GM20000 (cell line): Measurements from ENCODE around the gene PRKN.

Experiments used
- DNase-seq: peaks from one replicate; pipeline ENCODE4 v3.0.0; 2012; ENCODE audit warnings: low spot score
- TF ChIP-seq, protein P1 (sequence below): IDR thresholded peaks from 2 replicates; pipeline ENCODE4 v1.5.1; 2012; ENCODE audit warnings: mild to moderate bottlenecking, control low read depth; ENCODE audit errors: extremely low read depth, missing control alignments

The PRKN gene

DNA sequence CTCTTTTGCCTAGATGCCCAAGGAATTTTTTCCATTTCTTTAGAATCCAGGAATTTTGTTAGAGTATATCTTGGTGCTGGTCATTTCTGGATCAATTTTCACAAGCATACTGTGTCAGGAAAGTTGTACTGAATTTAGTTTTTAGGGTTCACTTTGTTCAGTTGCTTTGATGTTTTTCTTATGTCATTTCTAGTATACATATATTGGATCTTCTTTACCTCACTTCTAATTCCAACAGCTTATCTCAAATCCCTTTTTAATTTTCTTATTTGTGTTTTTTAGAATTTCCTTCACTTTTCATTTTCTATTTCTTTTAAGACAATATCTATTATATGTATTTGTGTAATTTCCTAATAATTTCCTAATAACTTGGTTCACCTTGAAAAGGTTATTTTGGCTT, 1172.7 kb downstream of the PRKN start:
- TF ChIP-seq, protein P1, sequence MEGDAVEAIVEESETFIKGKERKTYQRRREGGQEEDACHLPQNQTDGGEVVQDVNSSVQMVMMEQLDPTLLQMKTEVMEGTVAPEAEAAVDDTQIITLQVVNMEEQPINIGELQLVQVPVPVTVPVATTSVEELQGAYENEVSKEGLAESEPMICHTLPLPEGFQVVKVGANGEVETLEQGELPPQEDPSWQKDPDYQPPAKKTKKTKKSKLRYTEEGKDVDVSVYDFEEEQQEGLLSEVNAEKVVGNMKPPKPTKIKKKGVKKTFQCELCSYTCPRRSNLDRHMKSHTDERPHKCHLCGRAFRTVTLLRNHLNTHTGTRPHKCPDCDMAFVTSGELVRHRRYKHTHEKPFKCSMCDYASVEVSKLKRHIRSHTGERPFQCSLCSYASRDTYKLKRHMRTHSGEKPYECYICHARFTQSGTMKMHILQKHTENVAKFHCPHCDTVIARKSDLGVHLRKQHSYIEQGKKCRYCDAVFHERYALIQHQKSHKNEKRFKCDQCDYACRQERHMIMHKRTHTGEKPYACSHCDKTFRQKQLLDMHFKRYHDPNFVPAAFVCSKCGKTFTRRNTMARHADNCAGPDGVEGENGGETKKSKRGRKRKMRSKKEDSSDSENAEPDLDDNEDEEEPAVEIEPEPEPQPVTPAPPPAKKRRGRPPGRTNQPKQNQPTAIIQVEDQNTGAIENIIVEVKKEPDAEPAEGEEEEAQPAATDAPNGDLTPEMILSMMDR: no peak
- DNase-seq: no peak

DNA sequence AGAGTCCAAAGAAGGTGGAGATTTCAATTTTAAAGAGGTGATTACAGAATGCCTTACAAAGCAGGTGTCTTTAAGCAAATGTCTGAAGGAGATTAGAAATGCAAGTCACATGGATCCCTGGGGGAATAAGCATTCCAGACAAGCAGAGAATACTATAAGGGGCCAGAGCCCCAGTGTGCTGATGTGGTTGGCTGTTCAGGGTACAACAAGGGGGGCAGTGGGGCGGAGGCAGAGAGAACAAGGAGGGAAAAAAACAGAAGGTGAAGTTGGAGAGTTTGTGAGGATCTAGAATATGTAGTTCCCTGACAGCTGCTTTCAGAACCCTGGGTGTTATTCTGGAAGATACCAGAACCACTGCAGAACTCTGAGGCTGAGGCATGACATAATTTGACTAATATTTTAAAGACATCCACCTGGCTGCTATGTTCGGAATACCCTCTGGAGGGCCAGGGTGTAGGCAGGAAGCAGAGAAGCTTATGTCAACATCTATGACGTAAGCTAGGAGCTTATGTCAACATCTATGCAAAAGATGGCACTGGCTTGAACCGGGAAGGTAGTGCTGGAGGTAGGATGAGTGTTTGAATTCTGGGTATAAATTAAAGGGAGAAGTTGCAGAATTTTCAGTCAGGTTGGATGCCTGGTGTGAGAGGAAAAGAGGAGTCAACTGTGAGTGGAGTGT, 1177.5 kb downstream of the PRKN start:
- no peak for DNase-seq
- TF ChIP-seq, protein P1: no peak

DNA sequence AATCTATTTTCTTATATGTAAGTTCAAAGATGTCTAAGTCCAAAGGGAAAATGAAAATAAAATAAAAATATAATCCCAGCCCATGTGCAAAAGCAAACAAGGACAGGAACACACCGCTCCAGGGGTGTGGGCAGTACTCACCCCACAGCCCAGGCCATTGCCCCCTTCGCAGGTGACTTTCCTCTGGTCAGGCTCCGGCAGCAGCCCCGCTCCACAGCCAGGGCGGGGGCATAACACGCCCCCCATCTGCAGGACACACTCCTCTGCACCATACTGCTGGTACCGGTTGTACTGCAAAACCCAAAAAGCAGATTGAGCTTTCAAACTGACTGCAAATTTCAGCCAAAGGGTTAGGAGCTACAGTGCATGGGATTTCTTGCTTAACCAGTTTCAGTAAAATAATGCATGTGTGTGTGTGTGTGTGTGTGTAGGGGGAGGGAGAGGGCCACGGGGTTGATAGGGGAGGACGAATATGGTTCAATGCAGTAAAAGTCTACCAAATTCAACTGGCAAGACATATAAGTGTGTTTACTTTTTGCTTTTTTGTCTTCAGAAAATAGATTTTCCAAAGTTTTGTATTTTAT, 1178.8 kb downstream of the PRKN start:
- TF ChIP-seq, protein P1: no peak
- no peak for DNase-seq

DNA sequence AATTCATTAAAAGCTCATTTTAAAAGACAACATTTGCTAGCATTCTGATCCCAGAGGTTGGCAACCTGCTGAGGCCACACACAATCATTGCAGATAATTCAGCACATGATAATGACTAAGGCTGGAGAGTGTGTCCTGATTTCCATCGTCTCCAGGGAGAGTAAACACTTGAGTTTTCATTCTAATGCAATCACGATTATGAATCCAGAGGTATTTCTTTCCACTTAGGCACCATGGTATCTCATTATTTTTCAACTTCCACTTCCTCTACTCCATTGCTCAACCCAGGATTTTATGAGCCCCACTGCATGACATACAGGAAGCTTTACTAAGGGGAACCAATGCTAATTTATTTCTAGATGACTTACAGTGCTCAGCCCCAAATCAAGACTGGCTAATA, 1179.9 kb downstream of the PRKN start:
- TF ChIP-seq, protein P1: no peak
- DNase-seq: no peak

DNA sequence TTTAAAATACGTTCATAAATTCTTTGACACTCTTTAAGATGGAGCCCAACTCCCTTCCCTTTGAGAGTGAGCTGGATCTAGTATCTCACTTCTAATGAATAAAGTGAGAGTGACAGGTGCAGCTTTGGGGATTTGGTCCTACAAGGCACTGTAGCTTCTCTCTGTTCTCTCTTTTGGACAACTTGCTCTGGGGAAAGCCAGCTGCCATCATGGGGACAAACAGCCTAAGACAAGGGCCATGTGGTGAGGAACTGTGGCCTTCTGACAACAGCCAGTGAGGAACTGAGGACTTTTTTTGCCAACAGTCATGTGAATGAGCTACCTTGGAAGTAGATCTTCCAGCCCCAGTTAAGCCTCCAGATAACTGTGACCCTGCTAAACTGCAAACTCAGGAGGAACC, 1180.9 kb downstream of the PRKN start:
- TF ChIP-seq, protein P1: no peak
- no peak for DNase-seq

DNA sequence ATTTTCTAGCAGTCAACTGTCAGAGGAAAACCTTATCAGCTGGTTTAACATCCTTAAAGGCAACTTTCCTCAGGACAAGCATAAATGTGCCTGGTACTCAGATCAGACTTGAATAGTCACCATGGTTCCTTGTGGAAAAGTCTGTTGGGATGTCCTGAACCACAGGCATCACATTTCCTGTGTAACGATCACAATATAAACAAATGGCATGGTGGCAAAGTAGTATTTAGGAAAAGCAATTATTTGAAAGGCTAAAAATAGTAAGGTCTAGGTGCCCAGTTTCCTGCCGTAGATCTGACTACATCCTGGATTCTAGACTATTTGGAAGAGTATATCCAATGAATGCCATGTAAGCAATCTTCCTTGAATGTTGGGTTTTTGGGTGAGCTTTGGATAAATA, 1181.8 kb downstream of the PRKN start:
- TF ChIP-seq, protein P1: no peak
- no peak for DNase-seq

DNA sequence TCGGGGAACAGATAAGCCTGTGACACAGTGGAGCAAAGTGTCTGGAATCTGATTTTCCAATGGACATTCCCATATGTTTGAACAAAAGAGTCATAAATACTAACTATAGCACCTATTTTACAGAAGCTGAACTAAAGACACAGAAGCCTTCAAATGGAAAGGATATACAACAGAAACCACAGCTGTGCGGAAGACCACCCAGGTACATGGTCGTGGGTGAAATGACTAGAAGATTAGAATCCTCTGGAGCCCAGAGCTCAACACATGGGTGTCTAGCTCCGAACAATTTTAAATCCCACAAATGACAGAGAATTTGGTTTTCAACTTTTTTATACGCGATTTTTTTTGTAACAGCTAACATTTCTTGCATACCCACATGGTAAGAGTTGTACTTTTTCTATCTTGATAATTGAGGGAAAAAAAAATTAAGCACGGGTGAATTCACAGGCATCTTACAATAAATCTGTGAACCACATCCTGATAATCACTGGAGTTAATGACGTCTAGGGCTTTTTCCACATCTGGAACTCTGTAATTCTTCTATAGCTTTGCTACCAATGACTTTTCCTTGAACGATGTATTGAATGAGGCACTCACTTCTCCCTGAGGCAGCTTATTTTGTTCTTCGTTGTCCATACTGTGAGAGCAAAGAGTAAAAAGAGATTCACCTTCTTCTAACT, 1182.6 kb downstream of the PRKN start:
- TF ChIP-seq, protein P1: no peak
- DNase-seq: no peak
